HG03064 (cell line): ENCODE data around the gene AGAP3.

Experiments used
- ATAC-seq: cut with Tn5 transposase; IDR thresholded peaks from one replicate; pipeline ENCODE4 v1.9.1; 2021; ENCODE audit warnings: low read depth; ENCODE audit not compliant: unreplicated experiment

Gene AGAP3

GRCh38 chr7:151178831-151179230 lies 92.6 kb downstream of the AGAP3 start:
- no peak for ATAC-seq

GRCh38 chr7:151179287-151179860 lies 93.1 kb downstream of the AGAP3 start:
- no peak for ATAC-seq

GRCh38 chr7:151179946-151180345 lies 93.7 kb downstream of the AGAP3 start:
- ATAC-seq, result no peak

- no peak for ATAC-seq
Observed at GRCh38 chr7:151181011-151181431, 94.7 kb downstream of the AGAP3 start.

- ATAC-seq, result no peak
Observed at GRCh38 chr7:151185762-151186639, 99.7 kb downstream of the AGAP3 start.

GRCh38 chr7:151186640-151187408 lies 100.5 kb downstream of the AGAP3 start, which contains the start of gene ASB10:
Gene ASB10 (minus strand): TSS chr7:151187250. CDS start chr7:151187130, 120 bp downstream.
- no peak for ATAC-seq

GRCh38 chr7:151187409-151188251 lies 101.4 kb downstream of the AGAP3 start:
- no peak for ATAC-seq

- ATAC-seq, result no peak
Observed at GRCh38 chr7:151188252-151188542, 101.9 kb downstream of the AGAP3 start.

- ATAC-seq, result no peak
Observed at GRCh38 chr7:151189038-151189437, 102.8 kb downstream of the AGAP3 start.

- ATAC-seq, result no peak
Observed at GRCh38 chr7:151191544-151191943, 105.3 kb downstream of the AGAP3 start.

- no peak for ATAC-seq
Observed at GRCh38 chr7:151192002-151192539, 105.8 kb downstream of the AGAP3 start.

GRCh38 chr7:151193203-151193978 lies 107.1 kb downstream of the AGAP3 start:
- no peak for ATAC-seq
